HUES48 (cell line): ENCODE results near the gene PNPLA7.

Experiments used
- H3K27ac ChIP-seq: one replicate; pipeline ENCODE4 v1.7.0; 2013; ENCODE audit warnings: low read depth, low read length, inconsistent platforms
- H3K27me3 ChIP-seq: 2 replicates; pipeline ENCODE4 v1.6.1; 2013; ENCODE audit warnings: mild to moderate bottlenecking, low read length; ENCODE audit not compliant: control insufficient read depth, insufficient read depth
- H3K36me3 ChIP-seq: 2 replicates; pipeline ENCODE4 v1.6.1; 2013; ENCODE audit warnings: low read length; ENCODE audit not compliant: control insufficient read depth, insufficient read depth
- H3K4me1 ChIP-seq: 2 replicates; pipeline ENCODE4 v1.6.1; 2013; ENCODE audit warnings: mild to moderate bottlenecking, low read length; ENCODE audit not compliant: control insufficient read depth, insufficient read depth
- H3K4me3 ChIP-seq: 2 replicates; pipeline ENCODE4 v1.5.1; 2013; ENCODE audit warnings: mild to moderate bottlenecking, low read depth, low read length
- H3K9ac ChIP-seq: 2 replicates; pipeline ENCODE4 v1.6.1; 2013; ENCODE audit warnings: mild to moderate bottlenecking, low read depth, low read length, moderate library complexity
- H3K9me3 ChIP-seq: 2 replicates; pipeline ENCODE4 v1.6.1; 2013; ENCODE audit warnings: low read length; ENCODE audit not compliant: control insufficient read depth, insufficient read depth

The PNPLA7 gene

GRCh38 chr9:137499858-137500661 is 50.1 kb downstream of the PNPLA7 start:
- no peaks in the 10 kb centered on the region for H3K27me3 ChIP-seq
- no peak overlapping the region for H3K9ac ChIP-seq
- no peaks in the 10 kb centered on the region for H3K4me1 ChIP-seq
- H3K27ac ChIP-seq, result no peak overlapping the region
- peaks cover 15% of the 10 kb centered on the region for H3K9me3 ChIP-seq
- no peak overlapping the region for H3K4me3 ChIP-seq
- H3K36me3 ChIP-seq, result no peaks in the 10 kb centered on the region

- no peaks in the 10 kb centered on the region for H3K36me3 ChIP-seq
- no peak overlapping the region for H3K4me3 ChIP-seq
- H3K27me3 ChIP-seq, result no peaks in the 10 kb centered on the region
- no peaks in the 10 kb centered on the region for H3K4me1 ChIP-seq
- H3K9ac ChIP-seq, result no peak overlapping the region
- H3K27ac ChIP-seq, result no peak overlapping the region
- peaks cover 13% of the 10 kb centered on the region for H3K9me3 ChIP-seq
Observed at GRCh38 chr9:137499416-137499815, 50.8 kb downstream of the PNPLA7 start.

- no peak overlapping the region for H3K9ac ChIP-seq
- H3K27me3 ChIP-seq, result no peaks in the 10 kb centered on the region
- no peaks in the 10 kb centered on the region for H3K36me3 ChIP-seq
- peaks cover 11% of the 10 kb centered on the region for H3K9me3 ChIP-seq
- H3K4me1 ChIP-seq, result no peaks in the 10 kb centered on the region
- no peak overlapping the region for H3K4me3 ChIP-seq
- no peak overlapping the region for H3K27ac ChIP-seq
Observed at GRCh38 chr9:137498720-137499150, 51.5 kb downstream of the PNPLA7 start.

GRCh38 chr9:137497921-137498719 is 52.1 kb downstream of the PNPLA7 start:
- Histone ChIP-seq H3K36me3 (no peaks in the 10 kb centered on the region), H3K27me3 (no peaks in the 10 kb centered on the region), H3K9me3 (peaks cover 11% of the 10 kb centered on the region), H3K9ac (no peak overlapping the region), H3K27ac (no peak overlapping the region), H3K4me1 (no peaks in the 10 kb centered on the region), H3K4me3 (no peak overlapping the region)

GRCh38 chr9:137496601-137497375 is 53.4 kb downstream of the PNPLA7 start:
- Histone ChIP-seq H3K4me1 (no peaks in the 10 kb centered on the region), H3K27me3 (no peaks in the 10 kb centered on the region), H3K9ac (no peak overlapping the region), H3K4me3 (no peak overlapping the region), H3K36me3 (no peaks in the 10 kb centered on the region), H3K27ac (no peak overlapping the region), H3K9me3 (peaks cover 3% of the 10 kb centered on the region)

- H3K4me1 ChIP-seq, result no peaks in the 10 kb centered on the region
- no peaks in the 10 kb centered on the region for H3K27me3 ChIP-seq
- H3K36me3 ChIP-seq, result no peaks in the 10 kb centered on the region
- peaks cover 2% of the 10 kb centered on the region; the same call in 1 of the 2 replicates for H3K9me3 ChIP-seq
- no peak overlapping the region for H3K4me3 ChIP-seq
- H3K9ac ChIP-seq, result no peak overlapping the region
- no peak overlapping the region for H3K27ac ChIP-seq
Observed at GRCh38 chr9:137494550-137495351, 55.5 kb downstream of the PNPLA7 start.

- Histone ChIP-seq H3K27ac (no peak overlapping the region), H3K9ac (no peak overlapping the region), H3K9me3 (peaks cover 2% of the 10 kb centered on the region; the same call in 1 of the 2 replicates)
Observed at GRCh38 chr9:137494104-137494544, 56.1 kb downstream of the PNPLA7 start.

GRCh38 chr9:137493364-137494103 is 56.7 kb downstream of the PNPLA7 start:
- no peaks in the 10 kb centered on the region for H3K36me3 ChIP-seq
- H3K9me3 ChIP-seq, result peaks cover 2% of the 10 kb centered on the region; the same call in 1 of the 2 replicates
- no peak overlapping the region for H3K27ac ChIP-seq
- H3K4me3 ChIP-seq, result no peak overlapping the region
- H3K9ac ChIP-seq, result no peak overlapping the region
- no peaks in the 10 kb centered on the region for H3K4me1 ChIP-seq
- no peaks in the 10 kb centered on the region for H3K27me3 ChIP-seq

More at GRCh38 chr9:137494104-137494544, 56.1 kb downstream of the PNPLA7 start:
- Histone ChIP-seq H3K4me1 (no peaks in the 10 kb centered on the region), H3K4me3 (no peak overlapping the region), H3K27me3 (no peaks in the 10 kb centered on the region), H3K36me3 (no peaks in the 10 kb centered on the region)

- H3K9me3 ChIP-seq, result no peaks in the 10 kb centered on the region
- H3K27me3 ChIP-seq, result no peaks in the 10 kb centered on the region
- no peak overlapping the region for H3K27ac ChIP-seq
- H3K4me1 ChIP-seq, result no peaks in the 10 kb centered on the region
- no peak overlapping the region for H3K9ac ChIP-seq
- no peak overlapping the region for H3K4me3 ChIP-seq
- H3K36me3 ChIP-seq, result no peaks in the 10 kb centered on the region
Observed at GRCh38 chr9:137492464-137493363, 57.5 kb downstream of the PNPLA7 start.
